ENCODE results near the gene FRMD5.
"Not testable (repeated sequence)": the region's sequence is repeated elsewhere in the genome, so short reads cannot be mapped to it uniquely, and the experiment has no call there.

FRMD5 gene

GRCh38 chr15:44011238-44011854 lies 183.7 kb downstream of the FRMD5 start:
- Histone ChIP-seq H3K9me3 (ENCODE audit: control extremely low read depth in 1 of 5, control insufficient read depth in 4 of 5, insufficient read depth in 2 of 5, low read depth in 1 of 5, low read length in 4 of 5) (peaks cover 0 to 1% (median 0%) of the 10 kb centered on the region in 5 experiments), H3K27me3 (replicated peaks in 2 of 5; ENCODE audit: control insufficient read depth in 4 of 5, insufficient read depth in 5 of 5, low read length in 4 of 5) (peaks cover 0 to 6% (median 0%) of the 10 kb centered on the region in 5 experiments), H3K4me3 (ENCODE audit: control insufficient read depth in 1 of 7, extremely low read depth in 1 of 7, insufficient read depth in 4 of 7, low read depth in 2 of 7, low read length in 6 of 7) (no peak overlapping the region), H3K27ac (ENCODE audit: insufficient read depth in 1 of 2, low read depth in 1 of 2, low read length in 2 of 2, poor library complexity in 1 of 2, severe bottlenecking in 2 of 2) (no peak overlapping the region), H3K4me1 (ENCODE audit: control extremely low read depth in 1 of 4, control insufficient read depth in 4 of 4, insufficient read depth in 4 of 4, low read length in 3 of 4) (no peaks in the 10 kb centered on the region), H3K36me3 (ENCODE audit: control insufficient read depth in 4 of 4, insufficient read depth in 4 of 4, low read length in 3 of 4) (no peaks in the 10 kb centered on the region)
- 97% methylated on average over 4 of the region's 5 CpGs for WGBS (ENCODE audit: insufficient coverage)
- CTCF ChIA-PET: no interaction called here
- POLR2A ChIA-PET: no interaction called here
- DNase-seq: no peak

GRCh38 chr15:44010089-44010488 lies 185.0 kb downstream of the FRMD5 start:
- Histone ChIP-seq H3K4me3 (ENCODE audit: control insufficient read depth in 1 of 7, extremely low read depth in 1 of 7, insufficient read depth in 4 of 7, low read depth in 2 of 7, low read length in 6 of 7) (no peak overlapping the region), H3K36me3 (ENCODE audit: control insufficient read depth in 4 of 4, insufficient read depth in 4 of 4, low read length in 3 of 4) (no peaks in the 10 kb centered on the region), H3K27me3 (replicated peaks in 2 of 5; ENCODE audit: control insufficient read depth in 4 of 5, insufficient read depth in 5 of 5, low read length in 4 of 5) (peaks cover 0 to 6% (median 0%) of the 10 kb centered on the region in 5 experiments), H3K4me1 (ENCODE audit: control extremely low read depth in 1 of 4, control insufficient read depth in 4 of 4, insufficient read depth in 4 of 4, low read length in 3 of 4) (no peaks in the 10 kb centered on the region), H3K9me3 (ENCODE audit: control extremely low read depth in 1 of 5, control insufficient read depth in 4 of 5, insufficient read depth in 2 of 5, low read depth in 1 of 5, low read length in 4 of 5) (peaks cover 0 to 1% (median 0%) of the 10 kb centered on the region in 5 experiments), H3K27ac (ENCODE audit: insufficient read depth in 1 of 2, low read depth in 1 of 2, low read length in 2 of 2, poor library complexity in 1 of 2, severe bottlenecking in 2 of 2) (no peak overlapping the region)
- WGBS (ENCODE audit: insufficient coverage): no CpG with 5 or more reads among the region's 1 CpG
- no peak for DNase-seq
- ChIA-PET CTCF (no interaction called here), POLR2A (no interaction called here)

- Histone ChIP-seq H3K27me3 (replicated peaks in 2 of 5; ENCODE audit: control insufficient read depth in 4 of 5, insufficient read depth in 5 of 5, low read length in 4 of 5) (peaks cover 0 to 6% (median 0%) of the 10 kb centered on the region in 5 experiments), H3K27ac (ENCODE audit: insufficient read depth in 1 of 2, low read depth in 1 of 2, low read length in 2 of 2, poor library complexity in 1 of 2, severe bottlenecking in 2 of 2) (no peak overlapping the region), H3K36me3 (ENCODE audit: control insufficient read depth in 4 of 4, insufficient read depth in 4 of 4, low read length in 3 of 4) (no peaks in the 10 kb centered on the region), H3K4me1 (ENCODE audit: control extremely low read depth in 1 of 4, control insufficient read depth in 4 of 4, insufficient read depth in 4 of 4, low read length in 3 of 4) (no peaks in the 10 kb centered on the region), H3K9me3 (ENCODE audit: control extremely low read depth in 1 of 5, control insufficient read depth in 4 of 5, insufficient read depth in 2 of 5, low read depth in 1 of 5, low read length in 4 of 5) (peaks cover 0 to 1% (median 0%) of the 10 kb centered on the region in 5 experiments), H3K4me3 (ENCODE audit: control insufficient read depth in 1 of 7, extremely low read depth in 1 of 7, insufficient read depth in 4 of 7, low read depth in 2 of 7, low read length in 6 of 7) (no peak overlapping the region)
- no CpG with 5 or more reads among the region's 2 CpGs for WGBS (ENCODE audit: insufficient coverage)
- POLR2A ChIA-PET: no interaction called here
- no peak for DNase-seq
- CTCF ChIA-PET: interaction anchor here (1.4 kb wide), 1 partner anchor 11 kb away, joined by 3 read pairs; no protein-coding TSS in a partner anchor
Measured at GRCh38 chr15:44009038-44009437, 186.0 kb downstream of the FRMD5 start.

- POLR2A ChIA-PET; H3K27ac ChIP-seq (ENCODE audit: insufficient read depth in 1 of 2, low read depth in 1 of 2, low read length in 2 of 2, poor library complexity in 1 of 2, severe bottlenecking in 2 of 2); CTCF ChIA-PET; H3K9me3 ChIP-seq (ENCODE audit: control extremely low read depth in 1 of 5, control insufficient read depth in 4 of 5, insufficient read depth in 2 of 5, low read depth in 1 of 5, low read length in 4 of 5); H3K4me3 ChIP-seq (ENCODE audit: control insufficient read depth in 1 of 7, extremely low read depth in 1 of 7, insufficient read depth in 4 of 7, low read depth in 2 of 7, low read length in 6 of 7); H3K36me3 ChIP-seq (ENCODE audit: control insufficient read depth in 4 of 4, insufficient read depth in 4 of 4, low read length in 3 of 4); H3K4me1 ChIP-seq (ENCODE audit: control extremely low read depth in 1 of 4, control insufficient read depth in 4 of 4, insufficient read depth in 4 of 4, low read length in 3 of 4); H3K27me3 ChIP-seq (replicated peaks in 2 of 5; ENCODE audit: control insufficient read depth in 4 of 5, insufficient read depth in 5 of 5, low read length in 4 of 5): not testable (repeated sequence)
- 12% methylated on average over 5 of the region's 6 CpGs for WGBS (ENCODE audit: insufficient coverage)
- peak; percentile 48 to 74 (median 65) for DNase-seq
Measured at GRCh38 chr15:44000248-44000647, 194.8 kb downstream of the FRMD5 start.

GRCh38 chr15:43998607-43999006 lies 196.5 kb downstream of the FRMD5 start:
- no peak for DNase-seq
- Histone ChIP-seq H3K4me3 (ENCODE audit: control insufficient read depth in 1 of 7, extremely low read depth in 1 of 7, insufficient read depth in 4 of 7, low read depth in 2 of 7, low read length in 6 of 7) (no peak overlapping the region), H3K36me3 (ENCODE audit: control insufficient read depth in 4 of 4, insufficient read depth in 4 of 4, low read length in 3 of 4) (no peaks in the 10 kb centered on the region), H3K4me1 (ENCODE audit: control extremely low read depth in 1 of 4, control insufficient read depth in 4 of 4, insufficient read depth in 4 of 4, low read length in 3 of 4) (peaks cover 0 to 4% (median 0%) of the 10 kb centered on the region in 4 experiments), H3K27me3 (replicated peaks in 2 of 5; ENCODE audit: control insufficient read depth in 4 of 5, insufficient read depth in 5 of 5, low read length in 4 of 5) (no peaks in the 10 kb centered on the region), H3K27ac (ENCODE audit: insufficient read depth in 1 of 2, low read depth in 1 of 2, low read length in 2 of 2, poor library complexity in 1 of 2, severe bottlenecking in 2 of 2) (no peak overlapping the region), H3K9me3 (ENCODE audit: control extremely low read depth in 1 of 5, control insufficient read depth in 4 of 5, insufficient read depth in 2 of 5, low read depth in 1 of 5, low read length in 4 of 5) (no peaks in the 10 kb centered on the region)
- 100% methylated on average over 3 of the region's 4 CpGs for WGBS (ENCODE audit: insufficient coverage)
- POLR2A ChIA-PET: no interaction called here
- CTCF ChIA-PET: no interaction called here

- no peak overlapping the region for H3K27ac ChIP-seq (ENCODE audit: insufficient read depth in 1 of 2, low read depth in 1 of 2, low read length in 2 of 2, poor library complexity in 1 of 2, severe bottlenecking in 2 of 2)
- no peak overlapping the region for H3K4me3 ChIP-seq (ENCODE audit: control insufficient read depth in 1 of 7, extremely low read depth in 1 of 7, insufficient read depth in 4 of 7, low read depth in 2 of 7, low read length in 6 of 7)
- peaks cover 0 to 3% (median 0%) of the 10 kb centered on the region in 5 experiments for H3K27me3 ChIP-seq (replicated peaks in 2 of 5; ENCODE audit: control insufficient read depth in 4 of 5, insufficient read depth in 5 of 5, low read length in 4 of 5)
- H3K36me3 ChIP-seq (ENCODE audit: control insufficient read depth in 4 of 4, insufficient read depth in 4 of 4, low read length in 3 of 4): no peaks in the 10 kb centered on the region
- H3K4me1 ChIP-seq (ENCODE audit: control extremely low read depth in 1 of 4, control insufficient read depth in 4 of 4, insufficient read depth in 4 of 4, low read length in 3 of 4): no peaks in the 10 kb centered on the region
- 100% methylated on average over 2 of the region's 2 CpGs for WGBS (ENCODE audit: insufficient coverage)
- POLR2A ChIA-PET: no interaction called here
- DNase-seq: no peak
- no peaks in the 10 kb centered on the region for H3K9me3 ChIP-seq (ENCODE audit: control extremely low read depth in 1 of 5, control insufficient read depth in 4 of 5, insufficient read depth in 2 of 5, low read depth in 1 of 5, low read length in 4 of 5)
- CTCF ChIA-PET: interaction anchor here (1.7 kb wide), 1 partner anchor 79 kb away, joined by 4 read pairs; no protein-coding TSS in a partner anchor
Measured at GRCh38 chr15:43991206-43991605, 203.9 kb downstream of the FRMD5 start.

- DNase-seq: no peak
- H3K9me3 ChIP-seq (ENCODE audit: control extremely low read depth in 1 of 5, control insufficient read depth in 4 of 5, insufficient read depth in 2 of 5, low read depth in 1 of 5, low read length in 4 of 5): no peaks in the 10 kb centered on the region
- H3K4me1 ChIP-seq (ENCODE audit: control extremely low read depth in 1 of 4, control insufficient read depth in 4 of 4, insufficient read depth in 4 of 4, low read length in 3 of 4): no peaks in the 10 kb centered on the region
- H3K36me3 ChIP-seq (ENCODE audit: control insufficient read depth in 4 of 4, insufficient read depth in 4 of 4, low read length in 3 of 4): no peaks in the 10 kb centered on the region
- no peak overlapping the region for H3K27ac ChIP-seq (ENCODE audit: insufficient read depth in 1 of 2, low read depth in 1 of 2, low read length in 2 of 2, poor library complexity in 1 of 2, severe bottlenecking in 2 of 2)
- H3K4me3 ChIP-seq (ENCODE audit: control insufficient read depth in 1 of 7, extremely low read depth in 1 of 7, insufficient read depth in 4 of 7, low read depth in 2 of 7, low read length in 6 of 7): no peak overlapping the region
- WGBS (ENCODE audit: insufficient coverage): over 99% methylated on average over 14 of the region's 15 CpGs
- POLR2A ChIA-PET: no interaction called here
- H3K27me3 ChIP-seq (replicated peaks in 2 of 5; ENCODE audit: control insufficient read depth in 4 of 5, insufficient read depth in 5 of 5, low read length in 4 of 5): peaks cover 0 to 4% (median 0%) of the 10 kb centered on the region in 5 experiments
- CTCF ChIA-PET: no interaction called here
Measured at GRCh38 chr15:43989938-43990337, 205.1 kb downstream of the FRMD5 start.
